Inflammatory macrophage treated with lipopolysaccharide for 1 hour (primary cell): ENCODE measurements around the gene CNTN1.
"Not testable (repeated sequence)": the region's sequence is repeated elsewhere in the genome, so short reads cannot be mapped to it uniquely, and the experiment has no call there.

Source experiments
- DNase-seq, 2 donors: peaks; one replicate each; pipeline ENCODE4 v3.0.0-alpha.2; 2020 to 2022

CNTN1 gene

DNA sequence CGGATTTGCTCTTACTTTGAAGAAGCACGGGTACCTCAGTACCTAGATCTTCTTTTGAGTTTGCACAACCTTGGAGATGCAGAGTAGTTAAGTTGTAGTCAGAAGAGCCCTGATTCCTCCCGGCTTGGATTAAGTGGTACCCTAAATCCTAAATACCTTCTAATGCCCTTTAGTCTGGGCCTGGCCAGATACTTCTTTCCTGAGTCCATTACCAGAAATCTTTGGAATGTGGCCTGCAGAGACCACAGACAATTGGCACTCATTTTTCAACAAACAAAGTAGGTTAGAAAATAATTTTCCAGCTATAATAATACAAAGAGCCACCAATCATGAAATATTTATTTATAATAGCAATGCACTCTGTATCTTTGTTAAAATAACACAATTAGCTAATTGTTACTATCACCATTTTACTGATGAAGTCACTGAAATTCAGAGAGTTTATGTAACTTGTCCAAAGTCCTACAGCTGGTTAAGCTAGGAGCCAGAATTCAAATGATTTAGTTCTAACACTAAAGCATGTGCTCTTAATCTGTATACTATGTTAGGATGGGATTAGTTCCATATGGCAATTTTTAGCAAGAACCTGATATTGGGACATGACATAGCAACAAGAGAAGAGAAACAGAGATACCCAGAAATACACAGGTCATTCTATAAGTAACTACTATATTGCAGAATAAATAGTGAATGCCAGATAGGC lies 363.8 kb downstream of the CNTN1 start:
- no peak for DNase-seq

DNA sequence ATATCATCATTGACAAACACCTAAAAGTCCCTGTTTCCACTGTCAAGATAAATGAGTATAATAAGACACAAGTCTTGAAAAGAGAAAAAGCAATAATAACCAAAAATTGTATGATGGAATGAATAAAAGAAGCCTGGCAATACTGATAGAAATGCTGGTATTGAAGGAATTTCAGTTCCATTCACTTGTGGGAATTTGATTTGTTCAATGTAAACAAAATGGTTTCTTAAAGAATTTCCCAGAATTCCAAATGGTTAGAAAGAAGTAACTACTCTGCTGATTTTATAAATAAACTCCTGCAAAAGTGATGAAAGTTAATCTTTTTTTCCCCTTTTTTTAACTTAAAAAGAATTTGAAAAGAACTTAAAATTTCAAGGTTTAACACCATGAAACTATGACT lies 366.0 kb downstream of the CNTN1 start:
- no peak for DNase-seq

DNA sequence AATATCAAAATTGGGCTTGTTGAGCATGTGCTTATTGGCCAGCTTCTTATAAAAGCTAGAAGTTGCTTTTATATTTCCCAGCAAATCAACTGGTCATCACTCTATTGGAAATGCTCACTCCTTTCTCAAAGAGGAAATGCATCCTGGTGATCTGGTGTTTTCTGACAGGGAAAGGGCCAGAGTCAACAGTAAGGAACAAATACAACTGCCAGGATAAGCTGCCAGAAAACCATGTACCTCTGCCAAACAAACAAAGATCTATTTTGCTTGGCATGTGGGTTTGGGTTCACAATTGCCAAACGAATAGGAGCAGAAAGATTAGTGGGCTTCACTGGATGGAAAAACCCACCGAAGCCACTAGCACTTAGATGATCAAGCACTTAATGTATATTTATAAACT lies 369.0 kb downstream of the CNTN1 start:
- DNase-seq, result no peak

DNA sequence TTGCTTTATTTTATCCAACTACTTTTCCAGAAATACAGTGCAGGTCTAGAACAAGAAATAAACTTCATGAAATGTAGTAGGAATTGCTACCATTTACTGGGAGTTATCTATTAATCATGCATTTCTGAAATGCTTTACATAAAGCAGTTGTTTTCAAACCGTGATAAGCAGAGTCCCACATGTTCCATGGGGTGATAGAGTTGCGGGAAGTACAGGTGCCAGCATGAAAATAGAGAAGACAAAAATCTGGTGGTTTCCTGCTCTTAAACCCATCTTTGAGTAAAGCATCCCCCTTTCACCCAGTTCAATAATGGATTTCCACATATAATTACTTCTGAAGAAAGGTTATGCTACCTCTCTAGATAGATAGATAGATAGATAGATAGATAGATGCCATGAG lies 372.2 kb downstream of the CNTN1 start:
- no peak for DNase-seq

- no peak for DNase-seq
Observed at GRCh38 chr12:41067941-41068645, 375.9 kb downstream of the CNTN1 start.

GRCh38 chr12:41073633-41074472 lies 381.6 kb downstream of the CNTN1 start:
- no peak for DNase-seq

- DNase-seq, result no peak
Observed at GRCh38 chr12:41074473-41074769, 382.2 kb downstream of the CNTN1 start.

DNA sequence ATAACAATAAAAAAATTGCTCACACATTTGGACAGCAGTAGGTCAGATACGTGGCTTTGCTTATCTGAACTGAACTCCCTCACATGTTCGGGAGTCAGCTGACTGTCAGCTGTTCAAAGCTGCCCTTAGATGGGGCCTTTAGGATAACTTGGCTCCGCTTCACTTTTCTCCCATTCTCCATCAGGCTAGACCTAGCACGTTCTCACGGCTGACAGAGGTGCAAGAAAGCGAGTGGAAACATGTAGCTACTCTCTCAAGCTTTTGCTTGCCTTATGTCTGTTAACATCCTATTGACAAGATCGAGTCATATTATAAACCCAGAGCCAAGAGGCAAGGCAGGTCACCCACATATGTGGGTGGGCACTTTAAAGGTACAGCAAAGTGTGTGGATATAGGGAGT lies 383.9 kb downstream of the CNTN1 start:
- no peak for DNase-seq

- DNase-seq, result not testable (repeated sequence)
Observed at GRCh38 chr12:41081241-41081640, 389.0 kb downstream of the CNTN1 start.

DNA sequence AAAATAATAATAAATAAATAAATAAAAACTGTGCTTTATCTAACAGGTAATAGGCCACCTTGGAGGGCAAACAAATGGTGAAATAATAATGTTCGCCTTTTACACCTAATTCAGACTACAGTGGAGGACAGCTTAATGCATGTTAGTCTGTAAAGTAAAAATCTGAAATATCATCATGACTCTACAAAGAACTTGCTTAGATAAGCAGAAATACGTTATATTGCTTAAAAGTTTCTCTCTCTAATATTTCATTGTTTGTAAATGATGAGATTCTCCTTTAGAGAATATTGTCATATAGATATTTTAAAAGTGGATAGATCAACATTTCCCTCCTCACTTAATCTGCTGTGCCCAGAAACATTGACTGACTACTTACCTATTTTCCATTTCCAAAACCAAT lies 397.2 kb downstream of the CNTN1 start:
- DNase-seq, result no peak

DNA sequence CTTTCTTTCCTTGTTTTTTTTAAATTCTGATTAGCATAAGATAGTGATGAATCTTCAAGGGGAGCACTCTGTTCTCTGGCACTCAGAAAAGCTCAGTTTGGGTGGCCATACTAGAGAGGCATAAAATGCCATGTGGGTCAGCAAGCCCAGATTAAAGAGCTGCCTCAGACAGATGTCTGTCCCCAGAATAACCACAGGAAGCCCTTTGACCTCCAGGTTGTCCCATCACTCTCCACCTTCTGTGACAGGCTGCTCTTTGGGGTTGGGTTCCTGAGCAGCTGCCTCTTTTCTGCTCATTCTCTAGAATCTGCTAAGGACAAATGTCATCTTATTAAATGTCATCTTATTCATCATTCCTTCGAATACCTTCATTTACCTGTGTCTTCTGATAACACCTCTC lies 399.9 kb downstream of the CNTN1 start:
- no peak for DNase-seq

DNA sequence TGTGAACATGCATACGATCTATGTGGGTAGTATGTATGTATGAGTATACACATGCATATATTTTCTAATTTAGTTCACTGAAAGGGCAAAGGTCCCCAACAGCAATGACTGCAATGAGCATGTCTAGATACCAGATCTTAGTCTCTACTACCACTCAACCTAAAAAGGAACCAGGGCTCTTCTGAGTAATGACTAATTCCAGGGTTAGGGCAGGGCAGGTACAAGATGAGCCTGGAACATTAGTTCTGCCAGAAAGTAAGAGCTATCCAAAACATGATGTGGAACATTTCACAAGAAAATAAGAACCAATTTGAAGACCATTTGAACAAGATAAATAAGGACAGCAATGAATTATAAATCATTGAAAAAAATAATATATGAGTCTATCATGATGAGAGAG lies 404.6 kb downstream of the CNTN1 start:
- DNase-seq, result no peak

GRCh38 chr12:41100572-41100971 lies 408.3 kb downstream of the CNTN1 start:
- DNase-seq, result no peak

DNA sequence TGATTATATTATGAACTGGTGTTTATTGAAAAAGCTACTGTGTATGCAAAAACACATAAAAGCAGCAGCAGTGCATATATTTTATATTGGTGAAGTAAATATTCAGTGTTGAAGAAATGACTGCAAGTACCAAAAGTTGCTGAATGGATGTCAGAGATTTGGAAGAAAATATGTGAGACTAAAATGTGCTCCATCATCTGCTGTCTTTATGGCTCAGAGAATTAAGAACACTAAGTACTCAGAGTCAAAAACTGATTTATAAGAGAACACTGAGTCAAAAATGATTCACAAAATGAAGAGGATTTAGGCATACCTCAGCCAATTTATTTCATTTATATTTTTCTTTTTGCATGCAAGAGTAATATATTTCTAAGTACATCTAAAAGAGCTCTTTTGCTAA lies 409.6 kb downstream of the CNTN1 start:
- no peak for DNase-seq

DNA sequence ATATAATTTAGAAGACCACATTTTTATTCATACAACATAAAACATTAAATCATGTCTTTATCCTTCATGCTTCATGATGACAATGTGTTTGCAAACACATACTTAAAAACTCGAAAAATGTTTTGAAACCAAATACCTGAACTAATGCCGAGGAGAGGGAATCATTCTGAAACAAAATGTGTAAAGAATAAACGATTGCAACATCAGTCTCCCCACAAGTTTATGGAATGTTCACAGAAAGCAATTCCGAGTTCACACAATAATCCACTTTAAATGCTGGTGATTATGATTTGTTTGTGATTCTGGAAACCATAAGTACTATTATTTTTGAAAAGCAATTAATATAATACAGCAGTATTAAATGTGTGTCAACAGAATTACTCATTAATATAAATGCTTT lies 411.4 kb downstream of the CNTN1 start:
- DNase-seq, result no peak

DNA sequence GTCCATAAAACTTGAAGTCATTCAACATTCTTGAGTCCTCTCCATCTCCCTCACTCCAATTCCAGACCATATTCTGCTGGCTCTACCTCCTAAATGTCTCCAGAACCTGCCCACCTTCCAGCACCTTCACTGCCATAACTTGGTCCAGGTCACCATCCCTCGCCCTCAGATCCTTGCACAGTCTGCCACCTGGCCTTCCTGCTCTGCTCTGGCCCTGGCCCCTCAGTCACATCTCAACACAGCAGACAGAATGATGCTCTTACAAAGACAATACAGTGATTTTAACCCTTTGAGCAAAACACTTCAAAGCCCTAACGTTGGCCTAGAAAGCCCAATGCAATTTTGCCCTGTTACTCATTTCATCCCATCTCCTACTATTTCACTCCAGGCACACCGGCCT lies 414.1 kb downstream of the CNTN1 start:
- DNase-seq, result no peak

- no peak for DNase-seq
Observed at GRCh38 chr12:41108032-41108431, 415.8 kb downstream of the CNTN1 start.

DNA sequence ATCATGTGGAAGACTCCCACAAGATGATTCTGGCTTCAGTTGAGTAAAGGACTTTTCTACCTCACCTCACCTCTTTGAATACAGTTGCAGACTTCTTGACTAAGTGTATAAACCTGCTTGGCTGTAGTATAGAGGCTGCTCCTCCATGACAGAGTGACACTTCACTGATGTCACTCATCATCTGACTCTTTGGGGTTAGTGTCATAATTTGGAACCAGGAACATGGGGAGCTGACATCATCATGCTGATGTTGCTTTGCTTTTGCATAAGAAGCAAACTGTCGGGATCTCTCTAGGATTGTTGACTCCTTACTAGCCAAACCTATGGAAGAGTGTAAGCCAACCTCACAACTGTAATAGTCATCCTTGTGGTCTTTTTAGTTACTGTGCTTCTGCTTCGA lies 420.7 kb downstream of the CNTN1 start:
- DNase-seq, result no peak

DNA sequence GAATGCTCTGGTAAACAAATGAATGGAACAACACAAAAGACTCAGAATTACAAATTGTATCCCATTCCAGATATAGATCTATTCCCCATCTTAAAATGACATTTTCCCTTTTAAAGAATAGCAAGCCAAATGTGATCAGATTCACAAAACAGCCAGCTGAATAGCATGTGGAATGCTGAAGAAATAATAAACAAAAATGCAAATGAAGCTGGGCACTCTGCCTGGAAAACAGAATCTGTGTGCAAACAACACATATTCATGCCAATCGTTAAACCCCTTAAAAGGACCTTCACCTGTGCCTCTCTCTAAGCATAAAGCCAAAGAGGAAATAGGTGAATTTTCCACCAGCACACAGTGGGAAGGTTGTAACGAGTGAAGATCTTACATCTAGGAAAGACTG lies 428.0 kb downstream of the CNTN1 start:
- no peak for DNase-seq

- DNase-seq, result no peak
Observed at GRCh38 chr12:41121374-41121773, 429.1 kb downstream of the CNTN1 start.
